ENCODE results near the gene RAB9A.
A peak's percentile ranks its signal among the peaks of the same experiment; 100 is the strongest.

GRCh38 chrX:13688958-13689740 is at the start of gene RAB9A:
- peak; percentile 93 to 97 for TF ChIP-seq POLR2AphosphoS5 (IDR thresholded peaks at IDR 0.05)
- TF ChIP-seq EP300 (IDR thresholded peaks at IDR 0.05), result no peak
- TF ChIP-seq CTCF (IDR thresholded peaks at IDR 0.05), result no peak
- peak; percentile 73 for TF ChIP-seq POLR2A (IDR thresholded peaks at IDR 0.05; ENCODE audit: low read depth)
